ENCODE measurements around the gene TMEM234.

DNA sequence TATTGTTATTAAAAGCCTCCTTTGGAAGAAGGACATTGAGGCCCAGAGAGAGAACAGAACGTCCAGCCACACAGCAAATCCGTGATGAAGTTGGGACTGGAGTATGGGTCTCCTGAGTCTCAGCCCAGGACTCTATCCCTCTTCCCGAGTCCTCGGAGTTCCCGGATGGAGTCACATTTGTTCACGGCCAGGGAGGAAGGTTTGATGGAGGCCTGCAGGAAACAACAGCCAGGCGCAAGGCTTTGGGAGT lies 43.0 kb downstream of the TMEM234 start:
- TF ChIP-seq POLR2A (IDR thresholded peaks at IDR 0.05; ENCODE audit: low read depth, low read length) (no peak), SREBF1 (IDR thresholded peaks at IDR 0.05; ENCODE audit: low read length) (no peak), ZNF207 (IDR thresholded peaks at IDR 0.05; ENCODE audit: borderline replicate concordance) (no peak), EZH2 (IDR thresholded peaks at IDR 0.05; ENCODE audit: borderline replicate concordance, control insufficient read depth, low read depth, low read length) (no peak), ZNF274 (IDR thresholded peaks at IDR 0.05; ENCODE audit: insufficient read depth, insufficient read length) (no peak), YBX1 (IDR thresholded peaks at IDR 0.05) (no peak), HDAC2 (IDR thresholded peaks at IDR 0.05) (no peak)
- TF ChIP-seq, protein P1, sequence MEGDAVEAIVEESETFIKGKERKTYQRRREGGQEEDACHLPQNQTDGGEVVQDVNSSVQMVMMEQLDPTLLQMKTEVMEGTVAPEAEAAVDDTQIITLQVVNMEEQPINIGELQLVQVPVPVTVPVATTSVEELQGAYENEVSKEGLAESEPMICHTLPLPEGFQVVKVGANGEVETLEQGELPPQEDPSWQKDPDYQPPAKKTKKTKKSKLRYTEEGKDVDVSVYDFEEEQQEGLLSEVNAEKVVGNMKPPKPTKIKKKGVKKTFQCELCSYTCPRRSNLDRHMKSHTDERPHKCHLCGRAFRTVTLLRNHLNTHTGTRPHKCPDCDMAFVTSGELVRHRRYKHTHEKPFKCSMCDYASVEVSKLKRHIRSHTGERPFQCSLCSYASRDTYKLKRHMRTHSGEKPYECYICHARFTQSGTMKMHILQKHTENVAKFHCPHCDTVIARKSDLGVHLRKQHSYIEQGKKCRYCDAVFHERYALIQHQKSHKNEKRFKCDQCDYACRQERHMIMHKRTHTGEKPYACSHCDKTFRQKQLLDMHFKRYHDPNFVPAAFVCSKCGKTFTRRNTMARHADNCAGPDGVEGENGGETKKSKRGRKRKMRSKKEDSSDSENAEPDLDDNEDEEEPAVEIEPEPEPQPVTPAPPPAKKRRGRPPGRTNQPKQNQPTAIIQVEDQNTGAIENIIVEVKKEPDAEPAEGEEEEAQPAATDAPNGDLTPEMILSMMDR (IDR thresholded peaks at IDR 0.05 in 2 of 3, conservative IDR thresholded peaks at IDR 0.05 in 1 of 3; ENCODE audit: control insufficient read depth in 2 of 3, extremely low read depth in 1 of 3, insufficient read depth in 1 of 3, low read depth in 3 of 3, low read length in 3 of 3): no peak

All from GM12878 (cell line).